ENCODE data around the gene DNAJB9.

DNA sequence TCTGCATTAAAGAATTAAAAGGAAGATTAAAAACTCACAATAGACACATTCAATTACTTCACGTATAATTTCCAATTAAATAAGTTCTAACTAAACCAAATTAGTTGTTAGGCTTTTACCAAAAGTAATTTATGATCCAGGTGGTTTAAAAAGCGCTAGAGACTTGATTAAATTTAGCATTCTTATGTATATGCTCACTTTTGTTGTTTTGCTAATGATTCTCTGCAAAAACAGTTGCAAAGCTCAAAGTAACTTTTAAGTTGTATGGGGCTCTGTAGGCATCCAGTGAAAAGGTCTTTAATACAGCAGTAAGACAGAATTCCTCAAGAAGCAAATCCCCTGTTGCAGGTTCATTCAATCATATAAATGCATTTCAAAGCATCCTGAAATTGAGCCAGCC lies 28.2 kb upstream of the DNAJB9 start:
- no peak for TF ChIP-seq SP1 (IDR thresholded peaks at IDR 0.05)
- no peak for TF ChIP-seq FOXA1 (IDR thresholded peaks at IDR 0.05)
- TF ChIP-seq BHLHE40 (IDR thresholded peaks at IDR 0.05; ENCODE audit: borderline replicate concordance), result no peak
